NB4 (cell line): ENCODE results near the gene BICD1.

Experiments used
- CTCF ChIP-seq: IDR thresholded peaks from one replicate; pipeline ENCODE4 v1.5.1; 2012; ENCODE audit warnings: low read depth, low read length
- MAX ChIP-seq: IDR thresholded peaks from 2 replicates; pipeline ENCODE4 v1.6.1; 2011; ENCODE audit warnings: low read depth, low read length
- MYC ChIP-seq: IDR thresholded peaks from 2 replicates; pipeline ENCODE4 v1.6.1; 2011; ENCODE audit warnings: low read depth, low read length
- POLR2A ChIP-seq: IDR thresholded peaks from 2 replicates; pipeline ENCODE4 v1.6.1; 2011; ENCODE audit warnings: mild to moderate bottlenecking; ENCODE audit not compliant: insufficient read length; ENCODE audit errors: extremely low read depth

- no peak for TF ChIP-seq MAX
- no peak for TF ChIP-seq CTCF
- TF ChIP-seq POLR2A, result no peak
- no peak for TF ChIP-seq MYC
Measured at GRCh38 chr12:32196250-32197198, 89.9 kb downstream of the BICD1 start.
